Activated CD4-positive, alpha-beta T cell treated with anti-CD3 and anti-CD28 coated beads, Interleukin-2, amount 10 ng/mL, durations not matched to agents 7 days and 5 days (primary cell): ENCODE data around the gene DCUN1D2. TPM values are rescaled to one million over a fixed set of nuclear protein-coding genes. Genes with fewer than 3 reads are reported as not detected.
A peak's percentile ranks its signal among the peaks of the same experiment; 100 is the strongest.

Experiments
- CTCF ChIA-PET: fragments of 350-600 bp; sonication (Branson Sonifier 250); formaldehyde crosslinking; loops from one replicate; lab custom pipeline; 2021; ENCODE audit warnings: antibody characterized with exemption; lab: Charles Lee
- POLR2A ChIA-PET: fragments of 350-600 bp; sonication (Branson Sonifier 250); formaldehyde crosslinking; loops from one replicate; lab custom pipeline; 2021; ENCODE audit warnings: antibody characterized with exemption; lab: Charles Lee
- DNase-seq: peaks from one replicate; pipeline ENCODE4 v3.0.0-alpha.2; 2020
- H3K27ac Mint-ChIP-seq: one replicate; pipeline ENCODE4 v1.8.0; 2021; ENCODE audit warnings: mild to moderate bottlenecking, moderate library complexity, mixed read lengths
- H3K27me3 Mint-ChIP-seq: one replicate; pipeline ENCODE4 v1.8.0; 2021; ENCODE audit warnings: mixed read lengths
- H3K36me3 Mint-ChIP-seq: one replicate; pipeline ENCODE4 v1.8.0; 2021; ENCODE audit warnings: low read depth, mixed read lengths
- H3K4me1 Mint-ChIP-seq: one replicate; pipeline ENCODE4 v1.8.0; 2021; ENCODE audit warnings: mixed read lengths
- H3K4me3 Mint-ChIP-seq: one replicate; pipeline ENCODE4 v1.8.0; 2021; ENCODE audit warnings: mild to moderate bottlenecking, moderate library complexity, mixed read lengths
- H3K9me3 Mint-ChIP-seq: one replicate; pipeline ENCODE4 v1.8.0; 2021; ENCODE audit warnings: mixed read lengths
- total RNA-seq, 2 experiments: library from RNA; stranded (reverse); gene quantifications; one replicate each; pipeline ENCODE4 v1.2.3, GENCODE V29; 2021

DCUN1D2 gene
- total RNA-seq, 2 experiments from 2014 or later = 13.9 to 20.3 TPM

DNA sequence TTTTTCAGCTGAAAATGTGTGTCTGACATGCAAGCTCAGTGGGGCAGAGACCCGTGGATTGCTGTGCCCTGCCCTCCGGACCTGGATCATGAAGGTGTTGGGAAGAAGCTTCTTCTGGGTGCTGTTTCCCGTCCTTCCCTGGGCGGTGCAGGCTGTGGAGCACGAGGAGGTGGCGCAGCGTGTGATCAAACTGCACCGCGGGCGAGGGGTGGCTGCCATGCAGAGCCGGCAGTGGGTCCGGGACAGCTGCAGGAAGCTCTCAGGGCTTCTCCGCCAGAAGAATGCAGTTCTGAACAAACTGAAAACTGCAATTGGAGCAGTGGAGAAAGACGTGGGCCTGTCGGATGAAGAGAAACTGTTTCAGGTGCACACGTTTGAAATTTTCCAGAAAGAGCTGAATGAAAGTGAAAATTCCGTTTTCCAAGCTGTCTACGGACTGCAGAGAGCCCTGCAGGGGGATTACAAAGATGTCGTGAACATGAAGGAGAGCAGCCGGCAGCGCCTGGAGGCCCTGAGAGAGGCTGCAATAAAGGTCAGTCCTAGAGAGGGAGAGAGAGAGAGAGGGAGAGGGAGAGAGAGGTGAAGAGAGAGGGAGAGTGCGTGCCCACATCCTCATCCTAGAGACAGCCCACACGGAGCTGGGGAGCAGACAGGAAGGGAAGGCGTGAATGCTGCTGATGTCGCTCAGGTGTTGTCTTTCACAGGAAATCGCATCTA, 5.1 kb upstream of the DCUN1D2 start:
- Mint-ChIP-seq H3K27ac (peak overlapping the region; percentile 83), H3K27me3 (no peaks in the 10 kb centered on the region), H3K4me1 (peaks cover 41% of the 10 kb centered on the region), H3K36me3 (peaks cover 35% of the 10 kb centered on the region), H3K9me3 (no peaks in the 10 kb centered on the region), H3K4me3 (no peak overlapping the region)
- POLR2A ChIA-PET = no interaction called here
- no peak for DNase-seq
- CTCF ChIA-PET = interaction anchor here (0.9 to 1.4 kb wide), 2 partner anchors 10 to 14 kb away, joined by 3 to 4 read pairs; no protein-coding TSS in a partner anchor

DNA sequence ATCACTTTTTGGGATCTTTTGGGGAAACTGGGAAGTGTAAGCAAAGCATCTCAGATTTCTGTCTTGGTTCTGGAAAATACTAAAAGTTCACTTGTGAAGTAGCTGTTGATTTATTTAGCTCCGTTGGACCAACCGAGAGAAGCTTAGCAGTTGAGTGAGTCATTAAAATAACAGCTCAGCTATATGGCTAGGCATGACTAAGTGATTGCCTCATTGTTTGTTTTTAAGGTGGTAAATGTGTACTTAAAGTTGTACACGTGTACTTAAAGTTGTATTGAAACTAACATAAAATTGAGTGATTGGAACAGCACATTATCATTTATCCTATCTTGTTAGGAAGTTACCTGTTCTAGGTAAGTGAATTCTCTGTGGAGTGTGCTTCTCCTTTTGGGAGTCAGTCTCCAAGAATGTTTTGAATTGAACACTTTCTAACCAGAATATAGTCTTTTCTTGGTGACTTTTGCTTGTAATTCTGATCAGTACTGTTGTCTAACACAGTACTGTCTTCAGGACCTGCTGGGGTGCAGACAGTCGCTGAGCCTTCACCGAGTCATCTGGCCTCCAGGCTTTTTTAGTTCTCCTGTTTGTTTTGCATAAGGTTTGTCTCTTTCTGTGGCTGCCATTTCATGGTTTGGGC, 2.9 kb upstream of the DCUN1D2 start:
- Mint-ChIP-seq H3K27me3 (no peaks in the 10 kb centered on the region), H3K4me3 (peak overlapping the region; percentile 35), H3K4me1 (peaks cover 58% of the 10 kb centered on the region), H3K9me3 (no peaks in the 10 kb centered on the region), H3K36me3 (peaks cover 22% of the 10 kb centered on the region), H3K27ac (no peak overlapping the region)
- ChIA-PET POLR2A (no interaction called here), CTCF (interaction anchor here (0.9 to 1.0 kb wide), 2 partner anchors 10 to 35 kb away, joined by 3 to 7 read pairs; no protein-coding TSS in a partner anchor)
- DNase-seq = no peak

- H3K4me3 Mint-ChIP-seq = peak overlapping the region; percentile 75
- CTCF ChIA-PET = interaction anchor here (0.6 kb wide), 1 partner anchor 41 kb away, joined by 3 read pairs; no protein-coding TSS in a partner anchor
- POLR2A ChIA-PET = no interaction called here
- peak overlapping the region; percentile 72 for H3K27ac Mint-ChIP-seq
- H3K27me3 Mint-ChIP-seq = no peaks in the 10 kb centered on the region
- no peak for DNase-seq
- peaks cover 67% of the 10 kb centered on the region for H3K4me1 Mint-ChIP-seq
- peaks cover 16% of the 10 kb centered on the region for H3K36me3 Mint-ChIP-seq
- no peaks in the 10 kb centered on the region for H3K9me3 Mint-ChIP-seq
Measured at GRCh38 chr13:113491982-113492381, 1.5 kb upstream of the DCUN1D2 start.

- peak overlapping the region; percentile 75 for H3K4me3 Mint-ChIP-seq
- peaks cover 13% of the 10 kb centered on the region for H3K36me3 Mint-ChIP-seq
- H3K9me3 Mint-ChIP-seq = no peaks in the 10 kb centered on the region
- H3K4me1 Mint-ChIP-seq = peaks cover 66% of the 10 kb centered on the region
- CTCF ChIA-PET = no interaction called here
- H3K27me3 Mint-ChIP-seq = no peaks in the 10 kb centered on the region
- H3K27ac Mint-ChIP-seq = peak overlapping the region; percentile 72
- POLR2A ChIA-PET = no interaction called here
- DNase-seq = no peak
Measured at GRCh38 chr13:113491418-113491883, 940 bp upstream of the DCUN1D2 start.

GRCh38 chr13:113489549-113490495, 689 bp downstream of the DCUN1D2 start:
- Mint-ChIP-seq H3K27ac (peak overlapping the region; percentile 92), H3K27me3 (no peaks in the 10 kb centered on the region), H3K36me3 (peaks cover 3% of the 10 kb centered on the region), H3K4me1 (peaks cover 58% of the 10 kb centered on the region), H3K4me3 (peak overlapping the region; percentile 86), H3K9me3 (no peaks in the 10 kb centered on the region)
- ChIA-PET POLR2A (interaction anchor here (0.7 kb wide), 1 partner anchor 583 kb away, joined by 3 read pairs; no protein-coding TSS in a partner anchor), CTCF (interaction anchor here (1.3 to 1.6 kb wide), 2 partner anchors 9 to 22 kb away, joined by 5 to 6 read pairs; no protein-coding TSS in a partner anchor)
- peak; percentile 42 for DNase-seq

DNA sequence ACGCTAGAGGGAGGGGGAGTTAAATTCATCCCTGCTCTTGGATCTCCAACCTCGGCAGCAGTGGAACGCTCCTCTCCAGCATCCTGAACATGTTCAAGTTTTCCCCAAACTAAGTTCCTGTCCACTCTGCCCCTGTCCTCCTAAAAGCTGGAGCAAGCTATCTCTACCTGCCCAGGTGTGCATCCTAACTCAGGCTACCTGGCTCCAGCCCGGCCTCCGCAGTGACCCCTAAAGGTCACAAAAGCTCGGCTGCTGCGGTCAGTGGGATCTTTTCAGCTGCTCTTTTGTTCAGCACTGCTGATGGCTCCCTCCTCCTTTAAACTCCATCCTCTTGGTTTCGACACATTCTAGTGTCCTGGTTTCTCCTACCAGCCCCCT, 1.4 kb downstream of the DCUN1D2 start:
- no peak for DNase-seq
- Mint-ChIP-seq H3K27me3 (no peaks in the 10 kb centered on the region), H3K27ac (no peak overlapping the region), H3K9me3 (no peaks in the 10 kb centered on the region), H3K36me3 (peaks cover under 1% of the 10 kb centered on the region), H3K4me1 (peaks cover 52% of the 10 kb centered on the region), H3K4me3 (peak overlapping the region; percentile 86)
- ChIA-PET CTCF (interaction anchor here (1.2 to 1.6 kb wide), 3 partner anchors 8 to 24 kb away, joined by 5 to 6 read pairs (median 6); no protein-coding TSS in a partner anchor), POLR2A (no interaction called here)

DNA sequence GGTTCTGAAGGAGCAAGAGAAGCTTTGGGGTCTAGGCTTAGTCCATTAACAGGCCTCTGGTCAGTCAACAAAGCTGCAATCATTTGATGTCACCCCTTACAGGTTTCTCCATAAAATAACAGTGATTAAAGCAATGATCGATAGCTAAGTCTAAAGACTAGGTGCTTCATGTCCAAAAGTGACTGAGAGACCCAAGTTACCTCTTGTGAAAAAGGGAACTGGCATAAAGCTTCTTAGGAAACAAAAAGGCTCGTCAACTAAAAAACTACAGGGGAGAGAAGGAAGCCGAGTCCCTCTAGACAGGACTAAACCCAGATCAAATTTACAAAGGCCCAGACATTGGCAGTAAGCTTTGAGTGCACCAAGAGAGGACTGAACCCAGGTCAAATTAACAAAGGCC, 2.2 kb downstream of the DCUN1D2 start:
- H3K27ac Mint-ChIP-seq = no peak overlapping the region
- H3K4me3 Mint-ChIP-seq = no peak overlapping the region
- no peak for DNase-seq
- H3K27me3 Mint-ChIP-seq = no peaks in the 10 kb centered on the region
- H3K36me3 Mint-ChIP-seq = no peaks in the 10 kb centered on the region
- CTCF ChIA-PET = interaction anchor here (1.2 kb wide), 1 partner anchor 23 kb away, joined by 6 read pairs; no protein-coding TSS in a partner anchor
- H3K9me3 Mint-ChIP-seq = no peaks in the 10 kb centered on the region
- H3K4me1 Mint-ChIP-seq = peaks cover 45% of the 10 kb centered on the region
- POLR2A ChIA-PET = interaction anchor here (0.6 kb wide), 1 partner anchor 21 kb away, joined by 3 read pairs; no protein-coding TSS in a partner anchor

GRCh38 chr13:113486698-113487097, 3.8 kb downstream of the DCUN1D2 start:
- Mint-ChIP-seq H3K27ac (no peak overlapping the region), H3K9me3 (no peaks in the 10 kb centered on the region), H3K36me3 (no peaks in the 10 kb centered on the region), H3K27me3 (no peaks in the 10 kb centered on the region), H3K4me1 (peaks cover 35% of the 10 kb centered on the region), H3K4me3 (no peak overlapping the region)
- CTCF ChIA-PET = no interaction called here
- DNase-seq = no peak
- POLR2A ChIA-PET = no interaction called here

GRCh38 chr13:113485545-113485944, 5.0 kb downstream of the DCUN1D2 start:
- POLR2A ChIA-PET = no interaction called here
- Mint-ChIP-seq H3K27ac (no peak overlapping the region), H3K4me1 (peaks cover 33% of the 10 kb centered on the region), H3K27me3 (no peaks in the 10 kb centered on the region), H3K36me3 (no peaks in the 10 kb centered on the region), H3K4me3 (no peak overlapping the region), H3K9me3 (no peaks in the 10 kb centered on the region)
- CTCF ChIA-PET = no interaction called here
- DNase-seq = no peak

DNA sequence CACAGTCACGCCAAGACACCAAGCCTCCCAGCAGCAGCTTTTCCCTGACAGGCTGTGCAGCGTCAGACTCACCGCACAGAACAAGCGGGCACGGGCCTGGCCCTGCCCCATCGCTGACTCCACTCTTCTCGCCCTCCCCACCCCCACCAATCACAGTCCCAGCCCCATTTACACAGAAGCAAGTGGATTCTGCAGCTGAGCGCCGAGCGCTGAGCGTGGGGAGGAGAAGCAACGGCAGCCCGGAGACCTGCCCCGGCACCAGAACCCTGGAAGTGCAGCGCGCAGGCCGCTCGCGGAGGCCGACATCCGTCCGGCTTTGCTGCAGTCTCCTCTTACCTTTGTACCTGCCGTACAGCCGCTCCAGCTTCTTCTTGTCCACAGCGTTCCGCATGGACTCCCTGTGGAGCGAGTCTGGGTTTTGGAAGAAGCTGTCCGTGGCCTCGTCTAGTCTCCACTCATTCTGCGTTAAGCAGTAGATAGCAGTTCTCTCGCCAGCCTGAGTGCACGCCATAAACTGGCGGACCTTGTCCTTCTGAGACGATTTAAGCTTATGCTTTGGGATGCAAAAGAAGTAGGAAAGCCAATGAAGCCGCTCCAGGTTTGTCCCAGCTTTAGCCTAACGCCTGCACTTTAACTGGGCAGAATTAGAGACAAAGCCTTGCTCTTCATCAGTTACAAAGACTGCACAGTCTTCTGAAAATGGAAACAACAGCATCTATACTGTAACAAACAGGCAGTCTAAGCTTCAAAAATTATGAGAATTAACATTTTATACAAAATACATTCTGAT, 6.8 kb downstream of the DCUN1D2 start:
- Mint-ChIP-seq H3K4me1 (peaks cover 19% of the 10 kb centered on the region), H3K27me3 (no peaks in the 10 kb centered on the region), H3K4me3 (no peak overlapping the region), H3K36me3 (peaks cover 8% of the 10 kb centered on the region), H3K9me3 (no peaks in the 10 kb centered on the region), H3K27ac (no peak overlapping the region)
- POLR2A ChIA-PET = no interaction called here
- CTCF ChIA-PET = interaction anchor here (0.6 to 1.3 kb wide), 2 partner anchors 25 to 296 kb away, joined by 3 to 5 read pairs; no protein-coding TSS in a partner anchor
- no peak for DNase-seq

GRCh38 chr13:113483081-113483480, 7.4 kb downstream of the DCUN1D2 start:
- ChIA-PET CTCF (interaction anchor here (1.3 kb wide), 1 partner anchor 25 kb away, joined by 5 read pairs; no protein-coding TSS in a partner anchor), POLR2A (no interaction called here)
- no peak overlapping the region for H3K27ac Mint-ChIP-seq
- peaks cover 9% of the 10 kb centered on the region for H3K36me3 Mint-ChIP-seq
- H3K4me3 Mint-ChIP-seq = no peak overlapping the region
- H3K9me3 Mint-ChIP-seq = no peaks in the 10 kb centered on the region
- no peaks in the 10 kb centered on the region for H3K27me3 Mint-ChIP-seq
- H3K4me1 Mint-ChIP-seq = peaks cover 13% of the 10 kb centered on the region
- DNase-seq = no peak
